Measurements from ENCODE around the gene MYO1G. TPM values are rescaled to one million over a fixed set of nuclear protein-coding genes. Genes with fewer than 3 reads are reported as not detected.

The MYO1G gene
- total RNA-seq, 4 donors from 2014 or later, result 1.1 to 3.0 (median 2.2) TPM

DNA sequence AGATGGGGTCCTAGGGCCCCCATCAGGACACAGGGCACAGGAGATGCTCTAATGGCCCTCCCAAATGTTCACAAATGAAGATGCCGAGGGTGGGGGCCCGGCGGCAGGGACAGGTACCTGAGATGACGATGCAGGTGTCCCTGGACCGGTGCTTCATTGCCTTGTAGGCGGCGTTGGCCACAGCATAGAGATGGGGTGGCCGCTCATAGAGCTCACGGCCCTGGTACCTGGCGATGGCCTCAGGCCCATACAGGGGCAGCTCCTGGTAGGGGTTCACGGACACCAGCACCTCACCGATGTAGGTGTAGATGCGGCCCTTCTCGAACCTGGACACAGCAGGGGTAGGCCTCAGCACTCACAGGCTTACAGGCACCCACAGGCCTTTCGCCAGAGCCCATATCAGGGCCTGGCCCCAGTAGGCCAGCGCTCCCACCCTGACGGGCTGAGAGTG is 2.0 kb downstream of the MYO1G start:
- H3K4me3 ChIP-seq (ENCODE audit: low read depth, poor library complexity, severe bottlenecking), result no peak overlapping the region
- TF ChIP-seq, protein P1, sequence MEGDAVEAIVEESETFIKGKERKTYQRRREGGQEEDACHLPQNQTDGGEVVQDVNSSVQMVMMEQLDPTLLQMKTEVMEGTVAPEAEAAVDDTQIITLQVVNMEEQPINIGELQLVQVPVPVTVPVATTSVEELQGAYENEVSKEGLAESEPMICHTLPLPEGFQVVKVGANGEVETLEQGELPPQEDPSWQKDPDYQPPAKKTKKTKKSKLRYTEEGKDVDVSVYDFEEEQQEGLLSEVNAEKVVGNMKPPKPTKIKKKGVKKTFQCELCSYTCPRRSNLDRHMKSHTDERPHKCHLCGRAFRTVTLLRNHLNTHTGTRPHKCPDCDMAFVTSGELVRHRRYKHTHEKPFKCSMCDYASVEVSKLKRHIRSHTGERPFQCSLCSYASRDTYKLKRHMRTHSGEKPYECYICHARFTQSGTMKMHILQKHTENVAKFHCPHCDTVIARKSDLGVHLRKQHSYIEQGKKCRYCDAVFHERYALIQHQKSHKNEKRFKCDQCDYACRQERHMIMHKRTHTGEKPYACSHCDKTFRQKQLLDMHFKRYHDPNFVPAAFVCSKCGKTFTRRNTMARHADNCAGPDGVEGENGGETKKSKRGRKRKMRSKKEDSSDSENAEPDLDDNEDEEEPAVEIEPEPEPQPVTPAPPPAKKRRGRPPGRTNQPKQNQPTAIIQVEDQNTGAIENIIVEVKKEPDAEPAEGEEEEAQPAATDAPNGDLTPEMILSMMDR (IDR thresholded peaks at IDR 0.05), result no peak
- TF ChIP-seq POLR2A (IDR thresholded peaks at IDR 0.05), result no peak
- 93 to 98% methylated on average over 9 to 15 of the region's 17 CpGs for WGBS, 2 donors
- intact Hi-C loops (cut with DNase I; ENCODE audit: low total_unique reads), result no loop called here
- no peak for DNase-seq (ENCODE audit: low spot score in 2 of 2)

DNA sequence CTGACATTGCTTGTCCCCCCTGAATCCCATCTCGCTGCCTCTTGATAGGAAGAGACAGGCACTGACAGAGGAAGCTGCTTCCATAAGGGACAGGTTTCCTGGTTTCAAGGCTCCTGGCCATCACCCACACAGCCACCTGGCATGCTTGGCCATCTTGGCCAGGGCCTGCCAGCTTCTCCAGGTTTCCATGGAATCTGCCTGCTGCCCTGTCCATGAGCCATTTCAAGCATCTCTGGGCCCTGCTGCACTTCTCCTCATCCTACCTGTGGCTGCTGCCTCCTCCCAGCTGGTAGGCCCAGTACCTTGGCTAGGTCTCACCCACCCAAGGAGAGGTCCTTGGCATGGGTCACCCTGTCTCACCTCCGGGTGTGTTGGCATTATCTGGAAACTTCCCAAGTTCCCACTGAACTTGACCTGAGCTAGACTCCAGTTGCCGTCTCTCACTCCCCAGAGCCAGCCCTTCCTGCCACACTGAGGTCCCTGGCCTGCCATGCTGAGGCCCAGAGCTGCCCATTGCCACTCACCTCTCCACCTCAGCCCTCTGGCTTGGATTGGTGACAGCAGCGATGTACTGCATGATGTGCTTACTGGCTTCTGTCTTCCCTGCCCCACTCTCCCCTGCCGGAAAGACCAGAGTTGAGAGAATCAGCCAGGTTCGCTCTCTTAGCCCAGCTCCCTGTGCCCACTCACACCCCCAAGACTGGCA is 2.6 kb downstream of the MYO1G start:
- intact Hi-C loops (cut with DNase I; ENCODE audit: low total_unique reads), result no loop called here
- WGBS, 2 donors, result 89 to 95% methylated on average over 4 of the region's 6 CpGs
- TF ChIP-seq POLR2A (IDR thresholded peaks at IDR 0.05), result no peak
- TF ChIP-seq, protein P1 (IDR thresholded peaks at IDR 0.05), result no peak
- DNase-seq (ENCODE audit: low spot score in 2 of 2), result no peak
- H3K4me3 ChIP-seq (ENCODE audit: low read depth, poor library complexity, severe bottlenecking), result no peak overlapping the region

DNA sequence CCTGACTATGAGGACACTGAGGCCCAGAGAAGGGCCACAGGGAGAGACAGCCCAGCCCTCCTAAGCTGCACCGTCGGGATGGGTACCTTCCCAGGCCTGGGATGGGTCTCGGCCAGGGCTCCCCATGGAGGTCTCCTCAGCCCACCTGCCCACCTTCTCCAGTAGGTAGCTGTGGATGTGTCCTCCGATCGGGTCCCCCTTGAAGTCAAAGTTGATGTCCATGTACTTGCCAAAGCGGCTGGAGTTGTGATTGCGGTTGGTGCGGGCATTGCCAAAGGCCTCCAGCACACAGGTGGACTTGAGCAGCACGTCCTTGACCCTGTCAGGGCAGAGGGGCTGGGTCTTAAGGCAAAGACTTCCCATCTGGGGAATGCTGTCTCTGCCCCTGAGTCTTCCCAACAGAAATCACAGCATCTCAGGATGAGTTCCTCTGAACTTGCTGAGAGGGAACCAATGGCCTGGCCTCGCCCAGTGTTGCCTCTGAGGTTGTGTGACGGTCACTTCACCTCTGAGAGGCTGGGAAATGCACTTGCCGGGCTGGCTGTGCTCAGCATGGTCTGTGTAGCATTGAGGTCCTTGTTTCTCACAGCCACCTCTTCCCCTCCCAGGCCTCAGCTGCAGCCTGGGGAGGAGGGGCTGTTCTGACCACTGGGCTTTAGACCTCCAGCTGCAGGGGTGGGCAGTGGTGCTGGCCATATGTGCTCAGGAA is 3.3 kb downstream of the MYO1G start:
- intact Hi-C loops (cut with DNase I; ENCODE audit: low total_unique reads), result no loop called here
- no peak overlapping the region for H3K4me3 ChIP-seq (ENCODE audit: low read depth, poor library complexity, severe bottlenecking)
- 88 to 92% methylated on average over 9 to 11 of the region's 12 CpGs for WGBS, 2 donors
- TF ChIP-seq, protein P1 (IDR thresholded peaks at IDR 0.05), result no peak
- TF ChIP-seq POLR2A (IDR thresholded peaks at IDR 0.05), result no peak
- DNase-seq (ENCODE audit: low spot score in 2 of 2), result no peak

DNA sequence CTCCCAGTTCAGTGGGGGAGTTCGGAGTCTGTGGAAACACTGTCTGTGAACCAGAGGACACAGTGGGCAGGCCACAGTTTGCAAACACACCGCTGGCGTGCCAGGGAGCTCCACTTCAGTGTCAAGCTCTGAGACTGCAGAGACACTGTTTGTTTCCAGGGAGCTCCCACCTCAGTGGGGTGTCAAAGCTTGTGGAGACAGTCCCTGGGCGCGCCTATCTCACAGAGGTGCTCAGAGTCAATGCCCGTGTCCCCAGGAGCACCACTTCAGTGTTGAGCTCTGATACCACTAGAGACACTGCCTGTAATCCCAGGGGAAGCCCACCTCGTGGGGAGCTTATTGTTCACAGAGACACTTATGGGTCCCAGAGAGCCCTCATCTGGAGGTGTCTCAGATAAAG is 4.3 kb downstream of the MYO1G start:
- no peak overlapping the region for H3K4me3 ChIP-seq (ENCODE audit: low read depth, poor library complexity, severe bottlenecking)
- WGBS, 2 donors, result 83 to 84% methylated on average over 4 to 7 of the region's 7 CpGs
- intact Hi-C loops (cut with DNase I; ENCODE audit: low total_unique reads), result no loop called here
- TF ChIP-seq POLR2A (IDR thresholded peaks at IDR 0.05), result no peak
- TF ChIP-seq, protein P1 (IDR thresholded peaks at IDR 0.05), result no peak
- no peak for DNase-seq (ENCODE audit: low spot score in 2 of 2)

DNA sequence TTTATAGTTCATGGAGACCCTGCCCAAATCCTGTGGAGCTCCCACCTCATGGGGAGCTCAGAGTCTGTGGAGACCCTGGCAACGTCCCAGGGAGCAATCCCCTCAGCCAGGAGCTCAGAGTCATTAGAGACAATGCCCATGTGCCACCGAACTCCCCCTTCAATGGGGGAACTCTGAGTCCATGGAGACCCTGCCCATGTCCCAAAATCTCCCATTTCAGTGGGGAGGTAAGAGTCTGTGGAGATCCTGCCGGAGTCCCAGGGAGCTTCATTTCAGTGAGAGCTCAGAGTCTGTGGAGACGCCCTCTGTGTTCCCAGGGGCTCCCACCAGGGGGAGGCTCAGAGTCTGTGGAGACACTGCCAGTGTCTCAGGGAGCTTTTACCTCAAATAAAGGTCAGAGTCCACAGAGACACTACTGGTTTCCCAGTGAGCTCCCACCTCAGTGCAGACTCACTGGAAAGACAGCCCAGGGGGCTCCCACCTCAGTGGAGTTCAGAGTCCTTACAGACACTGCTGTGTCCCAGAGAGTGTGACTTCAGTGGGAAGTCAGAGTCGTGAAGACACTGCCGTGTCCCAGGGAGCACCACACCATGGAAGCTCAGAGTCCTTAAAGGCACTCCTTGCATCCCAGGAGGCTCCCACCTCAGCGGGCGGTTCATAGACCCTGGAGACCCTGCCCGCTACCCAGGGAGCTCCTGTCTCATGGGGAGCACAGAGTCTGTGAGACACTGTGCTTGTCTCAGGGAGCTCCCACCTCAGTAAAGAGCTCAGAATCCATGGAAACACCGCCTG is 5.0 kb downstream of the MYO1G start:
- no peak overlapping the region for H3K4me3 ChIP-seq (ENCODE audit: low read depth, poor library complexity, severe bottlenecking)
- no peak for DNase-seq (ENCODE audit: low spot score in 2 of 2)
- TF ChIP-seq POLR2A (IDR thresholded peaks at IDR 0.05), result no peak
- TF ChIP-seq, protein P1 (IDR thresholded peaks at IDR 0.05), result no peak
- 66 to 74% methylated on average over 7 to 10 of the region's 10 CpGs for WGBS, 2 donors
- intact Hi-C loops (cut with DNase I; ENCODE audit: low total_unique reads), result no loop called here
